ENCODE data around the gene EARS2. TPM values are rescaled to one million over a fixed set of nuclear protein-coding genes. Genes with fewer than 3 reads are reported as not detected.

The EARS2 gene
- 10 to 100 TPM; 18.0 to 81.8 (median 39.5) TPM for total RNA-seq

DNA sequence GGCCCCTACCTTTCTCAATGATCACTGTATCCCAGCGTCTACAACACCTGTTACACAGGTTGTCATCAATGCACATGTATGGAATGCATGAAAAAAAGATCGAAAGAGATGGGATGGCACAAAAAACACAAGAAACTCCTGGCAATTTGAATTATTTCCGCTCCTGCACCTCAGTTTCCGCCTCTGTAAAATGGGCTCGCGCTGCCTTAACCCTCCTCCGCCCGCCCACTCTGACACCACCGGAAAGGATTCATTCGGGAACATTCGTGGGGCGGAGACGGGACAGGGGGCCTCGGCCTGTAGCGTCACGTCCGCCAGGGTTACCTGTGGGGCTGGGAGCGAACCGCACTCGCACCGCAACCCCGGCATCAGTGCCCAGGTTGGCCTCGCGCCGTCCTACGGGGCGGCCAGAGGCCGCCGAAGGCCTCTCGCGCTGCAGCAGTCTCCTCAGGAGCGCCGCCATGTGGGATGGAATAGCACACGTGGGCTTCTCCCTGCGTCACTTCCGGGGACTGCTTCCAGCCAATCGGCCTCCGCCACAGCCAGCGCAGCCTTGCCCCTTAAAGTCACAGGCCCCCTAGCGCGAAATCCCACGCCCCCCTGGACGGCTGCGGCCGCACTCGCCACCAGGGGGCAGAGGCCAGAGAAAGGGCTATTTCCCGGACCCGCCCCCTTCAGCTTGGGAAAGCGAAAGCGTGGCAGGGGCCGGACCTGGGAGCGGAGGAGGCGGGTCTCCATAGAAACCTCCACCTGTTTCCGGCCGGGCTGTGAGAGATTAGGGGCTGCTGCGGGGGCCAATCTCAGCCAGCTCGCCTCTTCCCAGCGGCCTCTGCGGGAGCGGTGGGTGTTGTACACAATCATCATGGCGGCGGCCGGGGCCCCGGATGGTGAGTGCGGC is at the start of gene EARS2, which contains the start of gene UBFD1:
TSS of gene EARS2 (minus strand) at position 470 of the 898 bp plus-strand sequence. CDS start at position 463, 7 bp downstream.
TSS of gene UBFD1 (plus strand) at position 847 of the 898 bp plus-strand sequence. CDS start at position 863, 16 bp downstream.
- H3K9me3 ChIP-seq, result no peaks in the 10 kb centered on the region
- TF ChIP-seq, protein P1, sequence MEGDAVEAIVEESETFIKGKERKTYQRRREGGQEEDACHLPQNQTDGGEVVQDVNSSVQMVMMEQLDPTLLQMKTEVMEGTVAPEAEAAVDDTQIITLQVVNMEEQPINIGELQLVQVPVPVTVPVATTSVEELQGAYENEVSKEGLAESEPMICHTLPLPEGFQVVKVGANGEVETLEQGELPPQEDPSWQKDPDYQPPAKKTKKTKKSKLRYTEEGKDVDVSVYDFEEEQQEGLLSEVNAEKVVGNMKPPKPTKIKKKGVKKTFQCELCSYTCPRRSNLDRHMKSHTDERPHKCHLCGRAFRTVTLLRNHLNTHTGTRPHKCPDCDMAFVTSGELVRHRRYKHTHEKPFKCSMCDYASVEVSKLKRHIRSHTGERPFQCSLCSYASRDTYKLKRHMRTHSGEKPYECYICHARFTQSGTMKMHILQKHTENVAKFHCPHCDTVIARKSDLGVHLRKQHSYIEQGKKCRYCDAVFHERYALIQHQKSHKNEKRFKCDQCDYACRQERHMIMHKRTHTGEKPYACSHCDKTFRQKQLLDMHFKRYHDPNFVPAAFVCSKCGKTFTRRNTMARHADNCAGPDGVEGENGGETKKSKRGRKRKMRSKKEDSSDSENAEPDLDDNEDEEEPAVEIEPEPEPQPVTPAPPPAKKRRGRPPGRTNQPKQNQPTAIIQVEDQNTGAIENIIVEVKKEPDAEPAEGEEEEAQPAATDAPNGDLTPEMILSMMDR (IDR thresholded peaks at IDR 0.05), result peak; percentile 84 to 95 (median 93)
- peak; percentile 22 to 37 for TF ChIP-seq POLR2A (IDR thresholded peaks at IDR 0.05)
- H3K4me3 ChIP-seq, result peak within 1 kb of the TSS; percentile 70 to 90
- no peaks in the 10 kb centered on the region for H3K36me3 ChIP-seq
- DNase-seq, result peak; percentile 96 to 98
- no peaks in the 10 kb centered on the region for H3K27me3 ChIP-seq
- peak within 1 kb of the TSS; percentile 87 to 92 for H3K27ac ChIP-seq
- intact Hi-C loops (cut with DNase I; ENCODE audit: low total_unique reads), result no loop called here
- H3K4me1 ChIP-seq, result peaks cover 8 to 10% of the 10 kb centered on the region in 2 donors

DNA sequence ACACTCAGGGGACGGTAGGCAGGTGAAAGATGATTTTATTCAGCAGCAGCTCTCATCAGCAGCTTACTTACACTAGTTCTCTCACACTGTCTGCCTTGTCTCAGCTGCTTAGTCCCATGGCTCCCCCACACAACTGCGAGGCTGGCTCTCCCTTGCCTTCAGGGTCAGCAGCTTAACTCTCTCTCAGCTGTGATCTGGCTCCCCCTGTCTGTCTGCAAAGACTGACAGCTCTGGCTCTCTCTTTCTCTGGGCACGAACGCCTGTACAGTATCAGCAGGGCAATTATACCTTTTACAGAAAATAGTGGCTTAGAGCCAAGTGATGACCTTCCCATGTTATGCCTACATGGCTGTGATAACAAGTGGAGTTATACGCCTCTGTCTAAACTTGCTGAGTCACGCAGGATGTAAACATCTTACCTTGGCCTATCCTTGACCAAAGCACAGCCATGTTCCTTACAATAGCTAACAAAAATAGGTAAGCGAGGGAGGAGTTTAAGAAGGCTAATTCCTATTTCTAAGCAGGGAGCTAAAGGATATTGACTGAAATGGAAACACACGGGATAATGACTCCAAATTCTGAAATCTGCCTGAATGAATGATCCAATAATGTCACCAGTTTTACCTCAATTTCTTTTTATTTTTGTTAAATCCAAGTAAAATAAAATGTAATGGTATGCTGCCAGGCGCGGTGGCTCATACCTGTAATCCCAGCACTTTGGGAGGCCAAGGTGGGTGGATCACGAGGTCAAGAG is 40.0 kb upstream of the EARS2 start:
- no peaks in the 10 kb centered on the region for H3K36me3 ChIP-seq
- H3K27me3 ChIP-seq, result no peaks in the 10 kb centered on the region
- no peak overlapping the region for H3K4me3 ChIP-seq
- intact Hi-C loops (cut with DNase I; ENCODE audit: low total_unique reads), result no loop called here
- no peak for DNase-seq
- H3K4me1 ChIP-seq, result peaks cover 7 to 15% of the 10 kb centered on the region in 2 donors
- TF ChIP-seq POLR2A (IDR thresholded peaks at IDR 0.05), result no peak
- TF ChIP-seq, protein P1 (IDR thresholded peaks at IDR 0.05), result no peak
- no peaks in the 10 kb centered on the region for H3K9me3 ChIP-seq
- no peak overlapping the region for H3K27ac ChIP-seq

DNA sequence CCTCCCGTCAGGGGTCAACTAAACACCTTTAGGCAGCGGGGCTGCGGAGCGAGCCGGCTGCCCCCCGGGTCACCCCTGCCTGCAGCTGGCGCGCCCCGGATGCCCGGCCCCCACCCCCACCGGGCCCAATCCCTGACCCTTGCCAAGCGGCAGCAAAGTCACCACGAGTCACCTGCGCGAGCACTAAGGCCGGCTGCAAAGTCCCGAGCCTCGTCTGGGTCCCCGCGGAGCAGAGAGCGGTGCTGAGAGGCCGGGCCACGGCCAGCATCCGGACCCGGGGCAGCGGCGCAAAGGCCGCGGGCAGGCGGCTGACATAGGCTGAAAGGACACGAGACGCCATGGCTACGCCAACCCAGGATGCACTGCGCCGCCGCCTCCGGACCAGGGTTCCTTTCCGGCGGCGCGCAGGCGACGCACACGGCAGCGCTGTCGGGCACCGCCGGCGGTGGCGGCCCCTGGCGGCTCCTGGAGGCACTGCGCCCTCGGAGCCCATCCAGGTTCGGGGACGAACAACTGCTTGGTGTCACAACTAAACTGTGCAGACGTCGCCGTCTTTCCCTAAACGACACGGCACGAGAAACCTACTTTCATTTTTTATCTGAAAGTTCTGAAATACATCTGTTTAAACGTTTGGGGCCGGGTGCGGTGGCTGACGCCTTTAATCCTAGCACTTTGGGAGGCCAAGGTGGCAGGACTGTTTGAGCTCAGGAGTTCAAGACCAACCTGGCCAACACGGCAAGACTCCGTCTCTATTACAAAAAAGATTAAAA is 39.0 kb upstream of the EARS2 start, which contains the start of gene NDUFAB1:
TSS of gene NDUFAB1 (minus strand) at position 366 of the 770 bp plus-strand sequence. CDS start at position 340, 26 bp downstream.
- H3K9me3 ChIP-seq, result no peaks in the 10 kb centered on the region
- H3K36me3 ChIP-seq, result no peaks in the 10 kb centered on the region
- H3K4me3 ChIP-seq, result peak within 1 kb of the TSS; percentile 92 to 95
- DNase-seq, result peak; percentile 80 to 87
- peak within 1 kb of the TSS; percentile 81 to 88 for H3K27ac ChIP-seq
- no peak for TF ChIP-seq POLR2A (IDR thresholded peaks at IDR 0.05)
- TF ChIP-seq, protein P1 (IDR thresholded peaks at IDR 0.05), result peak; percentile 98 to 100 (median 99)
- intact Hi-C loops (cut with DNase I; ENCODE audit: low total_unique reads), result no loop called here
- H3K4me1 ChIP-seq, result peaks cover 7 to 15% of the 10 kb centered on the region in 2 donors
- no peaks in the 10 kb centered on the region for H3K27me3 ChIP-seq

DNA sequence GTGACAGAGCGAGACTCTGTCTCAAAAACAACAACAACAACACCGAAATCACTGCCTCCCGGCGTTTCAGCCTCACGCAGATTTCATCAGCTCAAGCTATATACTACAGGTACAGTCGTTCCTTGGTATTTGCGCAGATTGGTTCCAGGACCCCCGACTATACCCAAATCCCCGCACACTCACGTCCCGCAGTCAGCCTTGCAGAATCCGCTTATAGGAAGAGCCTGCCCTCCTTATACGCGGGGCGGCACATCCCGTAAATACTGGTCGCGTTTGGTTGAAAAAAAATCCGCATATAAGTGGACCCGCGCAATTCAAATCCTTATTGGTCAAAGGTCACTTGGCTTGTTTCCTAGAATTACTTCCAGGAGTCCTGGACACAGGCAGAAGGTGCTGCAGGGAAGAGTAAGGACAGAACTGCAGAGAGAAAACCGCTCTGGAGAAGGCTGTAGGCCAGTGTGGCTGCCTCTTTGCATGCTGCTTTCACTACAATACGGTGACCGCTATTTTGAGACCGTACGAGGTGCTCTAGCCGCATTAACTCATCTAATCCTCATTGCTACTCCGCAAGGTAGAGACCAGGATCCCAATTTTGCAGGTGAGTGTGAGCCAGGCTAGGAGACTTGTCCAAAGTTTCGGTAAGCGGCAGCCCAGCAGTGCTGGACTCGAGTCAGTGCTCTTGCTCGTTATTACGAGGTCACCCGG is 38.2 kb upstream of the EARS2 start:
- Histone ChIP-seq H3K4me1 (peaks cover 7 to 15% of the 10 kb centered on the region in 2 donors), H3K27me3 (no peaks in the 10 kb centered on the region), H3K9me3 (no peaks in the 10 kb centered on the region), H3K36me3 (no peaks in the 10 kb centered on the region), H3K4me3 (peak overlapping the region; percentile 92 to 95), H3K27ac (peak overlapping the region; percentile 81 to 88)
- intact Hi-C loops (cut with DNase I; ENCODE audit: low total_unique reads), result no loop called here
- DNase-seq, result no peak
- TF ChIP-seq, protein P1 (IDR thresholded peaks at IDR 0.05), result no peak
- TF ChIP-seq POLR2A (IDR thresholded peaks at IDR 0.05), result no peak
